ENCODE measurements around the gene TNFRSF12A. TPM values are rescaled to one million over a fixed set of nuclear protein-coding genes. Genes with fewer than 3 reads are reported as not detected.
A peak's percentile ranks its signal among the peaks of the same experiment; 100 is the strongest.

TNFRSF12A gene
- total and polyA plus RNA-seq, 2 of the 8 experiments (the other 6 are each of a cell fraction or from before 2014, with no cell fraction given): 81.0 to 82.5 TPM

- Histone ChIP-seq H3K9ac (replicated peaks in 1 of 4; ENCODE audit: extremely low read depth in 1 of 4, low read depth in 3 of 4, low read length in 3 of 4) (peak overlapping the region in 3 of 4 experiments; percentile 81 to 93 (median 82); a peak in 6 of 7 replicates), H3K79me2 (ENCODE audit: control insufficient read depth in 1 of 2, insufficient read depth in 2 of 2, low read length in 2 of 2) (peaks cover 0 to 8% of the 10 kb centered on the region in 2 experiments; a peak in 2 of 4 replicates), H3K23ac (ENCODE audit: insufficient read length) (no peak overlapping the region), H3K23me2 (ENCODE audit: low read depth, low read length) (peaks cover 12% of the 10 kb centered on the region; the same call in 1 of the 2 replicates), H4K5ac (ENCODE audit: insufficient read length, low read depth, low read length) (peak overlapping the region; percentile 97), H2BK20ac (ENCODE audit: low read length) (no peak overlapping the region), H3K14ac (ENCODE audit: insufficient read length) (no peak overlapping the region), H3K9me3 (ENCODE audit: insufficient read depth in 2 of 2, low read depth in 1 of 2, low read length in 1 of 2) (no peaks in the 10 kb centered on the region), H3K4ac (replicated peaks; ENCODE audit: insufficient read length, low read depth, low read length) (peak overlapping the region; percentile 69), H3K56ac (replicated peaks; ENCODE audit: insufficient read length, low read depth, low read length) (peak overlapping the region; percentile 59), H4K20me1 (replicated peaks in 1 of 2; ENCODE audit: control insufficient read depth in 1 of 2, insufficient read depth in 2 of 2, low read length in 2 of 2) (peaks cover 13 to 27% of the 10 kb centered on the region in 2 experiments), H3K18ac (ENCODE audit: extremely low read depth, low read length) (0 out of 2 replicates have a peak overlapping the region, but pooled peaks have one; percentile 60), H4K91ac (replicated peaks; ENCODE audit: insufficient read length, low read length) (no peak overlapping the region), H2BK5ac (ENCODE audit: low read depth, low read length) (peak overlapping the region; percentile 71; the same call in 1 of the 2 replicates), H3K4me3 (ENCODE audit: extremely low read depth in 1 of 4, insufficient read depth in 2 of 4, low read depth in 3 of 4, low read length in 4 of 4) (peak overlapping the region; percentile 68 to 79 (median 73)), H2AFZ (ENCODE audit: low read length) (no peak overlapping the region), H3K27ac (ENCODE audit: low read depth, low read length) (peak overlapping the region; percentile 91; the same call in 1 of the 2 replicates), H3K4me1 (replicated peaks in 1 of 4; ENCODE audit: control insufficient read depth in 3 of 4, insufficient read depth in 4 of 4, low read length in 3 of 4) (peaks cover 3 to 23% (median 14%) of the 10 kb centered on the region in 4 experiments), H2AK5ac (ENCODE audit: low read depth, low read length) (no peak overlapping the region), H2BK12ac (ENCODE audit: low read depth, low read length) (no peak overlapping the region), H2BK120ac (replicated peaks; ENCODE audit: low read depth, low read length) (no peak overlapping the region), H4K8ac (ENCODE audit: extremely low read depth, insufficient read depth, low read length) (peak overlapping the region; percentile 98; the same call in 1 of the 2 replicates), H3K79me1 (ENCODE audit: low read depth, low read length) (peaks cover 8% of the 10 kb centered on the region), H3K4me2 (ENCODE audit: insufficient read depth in 1 of 2, low read depth in 2 of 2, low read length in 2 of 2) (peak overlapping the region; percentile 38 to 93), H2BK15ac (ENCODE audit: low read length) (peak overlapping the region; percentile 61; the same call in 1 of the 2 replicates), H3K36me3 (ENCODE audit: control insufficient read depth in 2 of 4, insufficient read depth in 4 of 4, low read length in 3 of 4) (peaks cover 7 to 22% (median 17%) of the 10 kb centered on the region in 4 experiments; a peak in 6 of 8 replicates), H3K27me3 (replicated peaks in 1 of 4; ENCODE audit: control insufficient read depth in 3 of 4, extremely low read depth in 1 of 4, insufficient read depth in 3 of 4, low read length in 3 of 4) (no peaks in the 10 kb centered on the region; a peak in 1 of 7 replicates)
- ChIA-PET CTCF (ENCODE audit: partially characterized antibody) (interaction anchor here (0.9 to 3.7 kb wide), 4 partner anchors 10 to 48 kb away, joined by 3 to 27 read pairs (median 6); partner anchors contain the start of gene CLDN6), POLR2A (ENCODE audit: partially characterized antibody) (interaction anchor here (1.2 to 25.4 kb wide), 7 partner anchors 10 to 119 kb away, joined by 3 to 455 read pairs (median 22); partner anchors contain the start of genes CLDN6, HCFC1R1, KREMEN2 and PAQR4)
- no peak for FAIRE-seq
- DNase-seq (ENCODE audit: low read depth in 1 of 2, low spot score in 2 of 2): no peak
- 26% methylated on average over 32 of the region's 43 CpGs; no CpG with 5 or more reads in 1 of the 2 experiments for WGBS, 2 experiments (ENCODE audit: extremely low coverage in 1 of 2, insufficient coverage in 1 of 2, insufficient read length in 1 of 2, insufficient replicate concordance in 2 of 2, low coverage in 1 of 2, low lambda C conversion rate in 2 of 2, missing lambda C conversion rate in 1 of 2)
- no peak for TF ChIP-seq PHF8 (conservative IDR thresholded peaks at IDR 0.05; ENCODE audit: low read depth, low read length)
- no peak for TF ChIP-seq TAF7 (optimal IDR thresholded peaks at IDR 0.05; ENCODE audit: borderline replicate concordance, low read depth, low read length)
- TF ChIP-seq USF2 (IDR thresholded peaks at IDR 0.05; ENCODE audit: low read length): no peak
- no peak for TF ChIP-seq SIRT6 (IDR thresholded peaks at IDR 0.05; ENCODE audit: low read length)
- TF ChIP-seq SIN3A (conservative IDR thresholded peaks at IDR 0.05 in 1 of 2, IDR thresholded peaks at IDR 0.05 in 1 of 2; ENCODE audit: low read depth in 1 of 2, low read length in 2 of 2): no peak
- TF ChIP-seq HDAC2 (IDR thresholded peaks at IDR 0.05; ENCODE audit: borderline replicate concordance in 1 of 2, low read depth in 2 of 2, low read length in 2 of 2): peak; percentile 12 to 31; a peak in 1 of 4 replicates
- TF ChIP-seq SP1 (IDR thresholded peaks at IDR 0.05; ENCODE audit: low read depth, low read length): no peak
- TF ChIP-seq ATF2 (IDR thresholded peaks at IDR 0.05; ENCODE audit: low read length): no peak
Observed at GRCh38 chr16:2979669-2980226, 40.4 kb upstream of the TNFRSF12A start.
